ENCODE measurements around the gene KBTBD6. TPM values are rescaled to one million over a fixed set of nuclear protein-coding genes. Genes with fewer than 3 reads are reported as not detected.

The KBTBD6 gene
- total and polyA plus RNA-seq, 4 donors: 2.1 to 5.1 (median 3.8) TPM

Small RNA genes within 50 kb of the gene (small RNA-seq; reads per million reads assigned to genes)
- gene MIR3168: not detected
- gene RN7SL597P: not detected

Other genes starting within 250 kb of the KBTBD6 start
- gene ELF1, start 113.5 kb downstream of the KBTBD6 start, total RNA-seq: 10 to 100 TPM; 36.3 to 57.2 TPM
- gene ELF1, start 113.5 kb downstream of the KBTBD6 start, polyA plus RNA-seq: 10 to 100 TPM; 15.3 to 16.6 TPM
- gene WBP4, start 71.3 kb downstream of the KBTBD6 start, total RNA-seq: 1 to 10 TPM; 4.9 to 6.8 TPM
- gene WBP4, start 71.3 kb downstream of the KBTBD6 start, polyA plus RNA-seq: 1 to 10 TPM; 3.9 to 6.0 TPM
- gene KBTBD7, start 61.8 kb upstream of the KBTBD6 start, total RNA-seq: 10 to 100 TPM in 1 of 2 donors, 1 to 10 TPM in 1; 9.2 to 10.1 TPM
- gene KBTBD7, start 61.8 kb upstream of the KBTBD6 start, polyA plus RNA-seq: 1 to 10 TPM; 3.3 to 4.7 TPM
- 10 to 100 TPM; 10.7 to 11.0 TPM for gene MTRF1, start 130.8 kb upstream of the KBTBD6 start, total RNA-seq
- 1 to 10 TPM; 4.9 to 9.1 TPM for gene MTRF1, start 130.8 kb upstream of the KBTBD6 start, polyA plus RNA-seq
- gene NAA16, start 178.5 kb upstream of the KBTBD6 start, total RNA-seq: 10 to 100 TPM in 1 of 2 donors, 1 to 10 TPM in 1; 8.8 to 11.5 TPM
- 1 to 10 TPM; 2.6 to 9.6 TPM for gene NAA16, start 178.5 kb upstream of the KBTBD6 start, polyA plus RNA-seq